Measurements from ENCODE around the gene ZNF146.

GRCh38 chr19:36256853-36257519 is 42.1 kb downstream of the ZNF146 start:
- no peak for TF ChIP-seq CTCF (IDR thresholded peaks at IDR 0.05)
- TF ChIP-seq POLR2A (IDR thresholded peaks at IDR 0.05): no peak

Measured in thyroid gland (tissue), 4 donors.